HuH-7 (cell line): ENCODE measurements around the gene MSANTD7.

Source experiments
- DNase-seq: peaks from one replicate; pipeline ENCODE4 v3.0.0; 2011; ENCODE audit warnings: low spot score

Gene MSANTD7

GRCh38 chr10:14880229-14880628 lies 42.1 kb downstream of the MSANTD7 start:
- DNase-seq = peak; percentile 30

- no peak for DNase-seq
Observed at GRCh38 chr10:14884082-14884481, 46.0 kb downstream of the MSANTD7 start.
